K562 treated with DMSO at 1 percent for 48 hours (cell line): Measurements from ENCODE around the gene LRRTM1. TPM values are rescaled to one million over a fixed set of nuclear protein-coding genes. Genes with fewer than 3 reads are reported as not detected.

Experiments used
- total RNA-seq: library from RNA; unstranded; fragments of 300-600 nt; gene quantifications from 2 replicates; pipeline ENCODE4 v1.2.3, GENCODE V29; 2022; ENCODE audit warnings: low replicate concordance; ENCODE audit errors: extremely low read depth

Gene LRRTM1
- total RNA-seq: not detected in 2 replicates

GRCh38 chr2:80303909-80304837, at the start of gene LRRTM1:
LRRTM1 (minus strand) TSS chr2:80304752; CDS start chr2:80303819, 933 bp downstream.

